Superior temporal gyrus (tissue), 1 donor: ENCODE results near the gene LARGE1.

Source experiments
- DNase-seq: peaks from one replicate; pipeline ENCODE4 v3.0.0-alpha.2; 2016; ENCODE audit errors: extremely low spot score

The LARGE1 gene

DNA sequence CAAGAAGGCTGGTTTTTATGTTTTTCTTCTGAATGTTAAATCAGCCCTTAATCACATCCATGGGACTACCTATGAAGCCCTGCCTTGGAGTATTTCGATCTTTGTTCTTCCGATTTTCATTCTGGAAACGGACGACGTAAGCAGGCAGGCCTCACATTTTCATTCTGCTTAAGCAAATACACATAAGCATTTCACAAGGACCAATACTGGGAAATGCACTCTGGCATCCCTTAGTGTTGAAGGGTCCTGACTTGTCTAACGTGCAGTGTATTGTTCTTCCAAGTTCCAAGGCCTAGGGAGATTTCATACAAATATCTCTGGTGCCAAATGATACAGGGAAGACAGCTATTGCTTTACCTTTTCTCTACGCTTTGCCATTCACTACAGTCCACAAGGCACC, 143.8 kb downstream of the LARGE1 start:
- no peak for DNase-seq

DNA sequence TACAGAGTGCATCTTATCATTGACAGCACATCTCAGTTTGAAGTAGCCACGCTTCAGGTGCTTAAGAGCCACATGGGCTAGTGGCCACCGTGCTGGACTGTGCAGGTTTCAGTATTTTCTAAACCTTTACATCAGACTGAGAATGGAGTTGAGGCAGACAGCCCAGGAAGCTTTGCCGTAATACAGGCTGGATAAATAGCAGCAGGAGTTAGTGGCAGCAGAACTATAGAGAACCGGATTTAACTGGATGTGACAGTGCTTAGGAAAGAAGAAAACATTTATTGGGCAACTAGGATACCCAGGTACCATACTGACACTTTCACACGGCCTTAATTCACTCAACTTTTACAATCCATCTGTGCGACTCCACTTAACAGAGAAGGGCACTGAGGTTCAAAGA, 145.5 kb downstream of the LARGE1 start:
- DNase-seq = no peak

DNA sequence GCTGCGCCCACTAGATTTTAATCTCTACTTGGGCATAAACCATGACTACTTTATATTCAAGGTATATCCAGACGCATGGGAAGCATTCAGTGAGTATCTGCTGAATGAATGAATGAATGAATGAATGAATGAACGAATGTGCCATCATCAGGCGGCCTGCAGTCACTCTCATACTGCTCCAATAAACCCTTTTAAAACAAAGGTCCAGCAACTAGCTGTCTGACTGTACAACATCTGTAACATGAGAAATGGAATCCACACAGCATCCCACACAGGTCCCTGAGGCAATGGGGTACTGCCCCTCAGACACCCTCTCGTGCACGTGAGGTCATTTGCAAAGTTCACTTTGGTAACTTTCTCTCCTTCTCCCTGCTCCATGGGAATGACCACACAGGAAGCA, 147.5 kb downstream of the LARGE1 start:
- no peak for DNase-seq

DNA sequence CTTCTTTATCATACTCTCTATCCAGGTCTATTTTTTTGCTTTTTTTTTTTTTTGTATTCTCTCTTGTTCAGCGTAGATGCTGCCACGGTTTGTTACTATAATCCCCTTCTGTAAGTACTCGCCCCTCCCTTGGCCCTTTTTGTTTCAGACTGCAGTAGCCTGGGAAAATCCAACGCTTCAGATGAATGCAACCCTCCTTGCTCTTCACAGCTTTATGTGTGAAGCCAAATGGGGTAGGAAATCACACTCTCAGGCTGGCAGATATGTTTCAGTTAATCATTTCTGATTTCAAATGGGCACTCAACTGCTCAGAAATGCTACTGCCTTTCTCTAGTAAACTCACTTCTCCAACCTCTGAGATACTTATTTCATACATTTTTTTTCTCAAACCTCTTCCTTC, 149.1 kb downstream of the LARGE1 start:
- DNase-seq = no peak

DNA sequence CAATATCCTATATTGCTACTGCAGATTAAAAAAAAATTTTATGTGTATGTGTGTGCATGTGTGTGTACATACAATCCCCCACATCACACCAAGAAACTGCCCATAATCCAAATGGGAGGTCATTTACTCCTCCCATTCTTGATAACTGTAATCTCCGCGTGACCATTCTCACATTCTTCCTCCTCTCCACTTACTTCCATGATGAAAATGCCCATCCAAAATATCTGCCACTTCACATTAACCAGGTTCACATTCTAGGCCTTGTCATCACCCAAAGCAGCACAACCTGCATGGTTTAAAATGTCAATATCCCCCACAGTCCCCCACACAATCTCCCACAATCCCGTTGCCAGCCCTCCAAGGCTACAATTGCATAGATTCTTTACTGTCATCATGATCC, 149.6 kb downstream of the LARGE1 start:
- DNase-seq = no peak

DNA sequence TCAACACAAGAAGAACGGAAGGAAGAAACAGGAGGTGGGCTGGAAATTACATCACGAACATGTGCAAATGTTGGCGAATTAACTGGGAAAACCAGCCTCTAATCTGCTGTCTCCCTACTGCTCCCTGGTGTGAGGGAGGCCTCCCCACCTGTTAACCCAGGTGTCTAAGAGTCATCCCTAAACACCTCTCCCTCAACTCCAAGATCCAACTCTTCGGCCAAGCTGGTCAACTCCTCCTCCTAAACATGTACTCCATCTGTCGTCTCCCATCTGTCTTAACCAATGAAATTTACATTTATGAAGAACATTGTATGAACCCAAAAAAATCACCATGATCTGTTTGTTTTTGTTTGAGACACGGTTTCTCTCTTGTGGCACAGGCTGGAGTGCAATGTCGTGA, 154.2 kb downstream of the LARGE1 start:
- DNase-seq = no peak

DNA sequence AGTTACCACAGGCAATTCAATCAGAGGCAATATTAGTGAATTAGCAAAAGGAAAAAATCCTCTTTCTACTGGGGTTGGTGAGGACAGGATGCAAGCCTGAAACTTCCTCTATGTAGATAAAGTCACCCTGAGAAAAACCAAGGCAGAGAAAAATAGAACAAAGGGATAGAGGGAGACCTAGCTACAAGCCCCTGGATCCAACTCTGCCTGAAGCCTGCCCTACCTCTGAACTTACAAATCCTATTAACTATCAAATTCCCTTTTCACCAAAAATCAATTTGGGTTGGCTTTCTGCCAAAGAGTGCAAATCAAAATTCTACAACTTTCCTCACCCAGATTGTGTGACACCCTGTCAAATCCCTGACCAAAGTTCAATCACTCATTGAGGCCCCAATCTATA, 161.3 kb downstream of the LARGE1 start:
- DNase-seq = no peak

DNA sequence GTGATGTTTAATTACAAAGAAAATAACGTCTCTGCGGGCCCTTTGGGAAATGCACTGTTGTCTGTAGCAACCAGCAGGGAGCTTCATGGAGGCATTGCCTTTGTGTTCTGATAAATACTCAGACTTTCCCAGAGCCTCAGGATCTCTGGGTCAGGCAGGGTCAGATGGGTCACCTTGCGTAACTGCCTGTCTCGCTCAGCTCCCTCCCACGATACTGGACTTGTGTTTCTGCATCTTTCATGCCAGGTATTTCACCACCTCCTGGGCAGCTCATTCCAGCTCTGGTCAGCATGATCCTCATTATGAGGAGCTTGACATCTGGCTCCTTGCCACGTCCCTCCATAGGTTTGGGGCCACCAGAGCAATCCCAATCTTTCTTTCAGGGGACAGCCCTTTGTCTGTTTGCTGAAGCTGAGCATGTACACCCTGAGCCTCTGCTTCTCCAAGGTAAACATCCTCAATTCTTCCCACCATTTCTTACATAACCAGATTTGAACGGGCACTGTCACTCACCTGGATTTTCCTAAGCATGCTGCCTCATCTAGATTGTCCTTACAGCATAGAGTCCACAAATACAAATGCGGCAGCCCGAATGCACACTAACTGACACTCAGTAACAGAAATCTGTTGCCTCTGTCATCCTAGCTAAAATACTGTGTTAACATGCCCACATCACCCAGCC, 162.3 kb downstream of the LARGE1 start:
- DNase-seq = no peak

DNA sequence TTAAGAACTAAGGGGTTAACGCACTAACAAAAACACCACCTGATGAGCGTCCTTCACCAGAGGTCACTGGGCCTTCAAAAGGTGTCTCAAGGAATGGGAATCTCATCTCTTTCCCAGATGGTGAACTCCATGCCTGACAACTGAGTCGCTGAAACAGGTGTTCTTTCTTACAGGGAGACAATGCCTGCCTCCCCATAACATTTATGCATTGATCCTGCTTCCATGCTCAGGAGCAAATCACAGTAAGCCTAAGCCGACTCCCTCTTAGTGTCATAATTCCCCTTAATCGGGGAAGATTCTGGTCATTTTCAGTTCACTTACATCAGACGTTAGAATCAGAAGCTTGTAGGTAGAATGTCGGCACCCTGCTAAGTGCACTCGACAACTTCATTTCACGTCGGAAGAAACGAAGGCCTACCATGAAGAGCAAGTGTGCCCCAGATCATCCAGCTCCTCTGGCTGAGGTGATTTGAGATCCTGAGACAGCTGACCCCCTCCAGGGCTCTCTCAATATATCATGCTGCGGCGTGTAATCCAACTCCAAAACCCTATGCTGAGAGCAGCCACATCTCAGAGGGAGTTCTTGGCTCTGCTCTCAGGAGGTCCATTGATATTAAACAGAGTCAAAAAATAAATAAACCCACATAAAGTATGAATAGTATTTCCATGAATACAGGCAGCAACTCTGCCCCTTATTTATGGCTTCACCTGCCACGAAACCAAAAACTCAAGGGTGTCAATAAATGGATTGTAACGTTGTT, 163.1 kb downstream of the LARGE1 start:
- no peak for DNase-seq

DNA sequence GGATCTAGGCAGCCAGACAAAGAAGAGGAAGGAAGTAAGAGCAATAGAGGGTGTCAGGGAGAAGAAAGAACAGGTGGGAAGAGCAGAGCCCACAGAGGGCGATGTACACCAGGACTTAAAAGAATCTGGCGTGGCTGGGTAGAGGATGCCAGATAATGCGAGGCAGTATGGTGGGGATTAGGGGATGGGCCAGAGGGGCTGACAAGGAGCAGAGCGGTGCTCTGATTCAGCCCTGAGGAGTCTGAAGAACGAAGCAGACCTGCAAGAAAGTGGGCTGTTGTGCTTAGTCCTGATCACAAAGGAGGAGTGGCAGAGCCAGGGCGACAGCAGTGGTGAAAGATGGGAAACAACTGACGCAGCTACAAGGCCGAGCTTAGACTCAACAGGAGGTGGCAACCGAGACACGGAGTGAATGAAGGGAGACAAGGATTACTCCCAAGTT, 163.7 kb downstream of the LARGE1 start:
- DNase-seq = no peak

DNA sequence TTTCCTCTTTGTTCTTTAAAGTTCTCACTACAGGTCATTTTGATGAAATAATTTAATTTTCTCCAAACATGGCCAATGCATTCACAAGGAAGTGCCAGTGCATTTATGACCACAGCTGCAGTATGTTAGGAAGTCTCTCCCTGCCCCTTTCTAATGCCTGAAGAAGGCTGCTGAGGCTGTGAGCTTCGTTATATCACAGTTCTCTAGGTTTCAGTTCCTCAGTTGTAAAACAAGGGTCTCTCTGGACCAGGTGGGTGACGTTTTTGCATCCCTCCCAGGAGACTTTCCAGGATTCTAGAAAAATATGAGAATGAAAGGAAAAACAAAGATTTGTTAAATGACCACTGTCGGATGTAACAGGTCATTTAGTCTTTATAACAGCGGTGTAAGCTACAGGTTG, 171.6 kb downstream of the LARGE1 start:
- no peak for DNase-seq

DNA sequence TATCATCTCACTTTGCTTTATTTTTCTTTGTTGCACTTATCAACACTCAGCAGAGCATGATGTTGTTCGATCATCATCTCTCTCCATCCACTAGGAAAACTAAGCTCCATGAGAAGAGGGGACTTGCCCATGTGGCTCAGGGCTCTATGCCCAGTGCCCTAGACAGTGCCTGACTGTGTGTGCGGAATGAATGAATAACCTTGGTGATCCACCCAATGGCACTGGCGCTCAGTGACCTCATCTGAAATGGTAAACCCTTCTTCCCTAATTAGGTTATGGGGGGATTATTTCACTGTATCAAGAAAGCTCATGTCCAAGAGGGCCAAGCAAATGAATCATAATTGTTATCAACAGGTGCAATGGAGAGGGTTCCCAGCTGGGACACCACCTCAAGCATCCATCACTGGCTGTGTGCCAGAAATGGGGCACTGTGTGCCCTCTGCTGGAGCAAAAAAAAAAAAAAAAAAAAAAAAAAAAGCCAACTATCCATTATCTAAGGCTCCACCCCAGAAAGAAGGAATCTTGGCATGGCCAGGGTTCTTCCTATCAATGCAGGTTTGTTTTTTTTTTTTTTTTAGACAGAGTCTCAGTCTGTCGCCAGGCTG, 172.6 kb downstream of the LARGE1 start:
- DNase-seq = no peak

DNA sequence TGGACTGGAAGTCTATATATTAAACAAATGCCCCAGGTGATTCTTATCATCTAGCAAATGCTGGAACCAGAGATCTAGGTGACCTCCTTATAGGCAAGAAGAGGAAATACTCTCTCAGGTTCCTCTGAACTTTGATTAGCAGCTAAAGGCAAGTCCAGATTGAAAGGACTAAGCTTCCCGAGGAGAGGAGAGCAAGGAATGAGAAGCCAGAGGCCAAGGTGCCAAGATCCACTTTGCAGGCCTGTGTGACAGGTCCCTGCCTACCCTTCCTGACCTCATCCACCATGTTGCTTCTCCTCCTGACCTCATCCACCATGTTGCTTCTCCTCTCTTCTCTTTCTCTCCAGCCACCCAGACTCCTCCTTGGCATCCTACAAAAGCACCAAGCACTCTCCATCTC, 173.2 kb downstream of the LARGE1 start:
- no peak for DNase-seq

DNA sequence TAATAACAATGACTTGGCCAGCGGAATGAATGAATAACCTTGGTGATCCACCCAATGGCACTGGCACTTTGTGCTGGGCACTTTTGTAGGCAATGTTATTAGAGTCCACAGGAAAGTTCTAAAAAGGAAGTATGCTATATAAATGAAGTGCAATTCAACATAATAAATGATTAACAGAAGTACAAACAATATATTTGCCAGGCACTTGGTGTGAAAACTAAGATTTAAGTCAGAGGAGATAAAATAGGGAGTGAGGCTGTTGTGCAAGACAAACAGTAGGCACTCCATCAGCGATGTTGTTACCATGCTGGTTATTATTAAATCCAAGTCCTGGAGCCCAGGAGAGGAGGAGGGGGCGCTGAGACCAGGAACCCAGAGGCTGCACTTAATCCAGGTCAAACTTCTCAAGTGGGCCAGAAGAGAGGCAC, 173.8 kb downstream of the LARGE1 start:
- DNase-seq = no peak

DNA sequence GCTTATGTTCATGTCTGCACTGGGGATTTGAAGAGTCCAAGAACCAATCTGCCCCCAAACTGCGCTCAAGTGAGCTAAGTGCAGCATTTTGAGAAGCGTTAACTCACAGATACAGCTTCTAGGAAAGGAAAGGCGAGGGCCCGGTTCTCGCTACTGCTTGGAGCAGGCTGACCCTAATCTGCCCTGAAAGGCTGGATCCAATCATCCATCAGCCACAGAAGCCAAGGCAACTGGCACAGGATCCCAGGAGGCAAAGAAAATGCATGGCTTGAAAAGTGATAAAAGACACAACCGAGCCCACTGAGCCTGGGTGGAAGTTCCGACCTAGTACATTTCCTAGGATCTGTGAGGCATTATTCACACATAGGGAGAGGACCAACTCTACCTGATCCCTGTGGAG, 174.8 kb downstream of the LARGE1 start:
- no peak for DNase-seq

DNA sequence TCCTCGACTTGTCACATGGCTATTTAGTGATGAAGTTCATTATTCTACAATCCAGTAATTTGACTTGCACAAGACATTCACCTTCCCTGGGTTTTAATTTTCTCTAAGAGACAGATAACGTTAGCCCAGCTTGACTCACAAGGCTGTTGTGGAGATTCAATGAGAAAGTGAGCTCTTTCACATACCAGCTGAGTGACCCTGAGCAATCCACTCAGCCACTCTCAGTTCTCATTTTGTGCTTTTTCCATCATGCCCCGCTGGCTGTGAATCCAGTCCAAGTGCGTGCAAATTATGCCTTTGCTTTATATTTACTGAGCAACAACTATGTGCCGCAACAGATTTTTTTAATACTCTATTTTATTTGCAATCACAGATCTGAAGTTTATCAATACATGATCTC, 176.5 kb downstream of the LARGE1 start:
- no peak for DNase-seq

DNA sequence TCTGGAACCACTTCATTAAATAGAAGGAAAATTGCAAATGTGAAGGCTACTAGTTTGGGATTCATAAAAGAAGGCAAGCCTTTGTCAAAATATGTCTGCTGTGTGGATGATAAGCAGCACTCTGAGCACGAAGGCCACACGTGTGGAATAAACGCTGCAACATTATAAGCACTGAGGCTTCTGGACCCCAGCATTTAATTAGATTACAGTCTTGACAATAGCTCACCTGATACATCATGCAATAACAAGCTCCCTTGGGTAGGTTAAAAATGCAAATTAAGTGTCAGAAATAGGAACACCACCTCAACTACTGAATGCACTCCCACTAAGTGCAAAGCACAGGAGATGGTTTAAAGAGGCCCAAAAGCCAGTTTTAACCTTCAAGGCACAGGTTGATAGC, 179.3 kb downstream of the LARGE1 start:
- no peak for DNase-seq

DNA sequence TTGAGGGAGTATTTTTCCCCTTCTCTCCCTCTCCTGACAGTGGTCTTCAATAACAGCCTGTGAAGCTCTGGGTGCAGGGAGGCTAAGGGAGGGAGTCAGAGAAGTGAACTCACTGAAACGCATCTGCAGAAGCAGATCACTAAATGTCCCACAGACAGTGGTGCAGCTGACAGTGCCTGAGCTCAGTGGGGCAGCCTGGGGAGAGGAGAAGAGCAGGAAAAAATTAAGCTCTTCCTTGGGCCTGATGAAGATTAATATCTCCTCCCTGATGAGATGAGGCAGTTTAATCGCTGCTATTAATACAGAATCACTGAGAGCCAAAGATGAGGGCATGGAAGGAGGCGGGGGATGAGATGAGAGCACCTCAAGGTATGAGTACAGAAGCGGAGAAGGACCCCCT, 180.8 kb downstream of the LARGE1 start:
- DNase-seq = no peak

DNA sequence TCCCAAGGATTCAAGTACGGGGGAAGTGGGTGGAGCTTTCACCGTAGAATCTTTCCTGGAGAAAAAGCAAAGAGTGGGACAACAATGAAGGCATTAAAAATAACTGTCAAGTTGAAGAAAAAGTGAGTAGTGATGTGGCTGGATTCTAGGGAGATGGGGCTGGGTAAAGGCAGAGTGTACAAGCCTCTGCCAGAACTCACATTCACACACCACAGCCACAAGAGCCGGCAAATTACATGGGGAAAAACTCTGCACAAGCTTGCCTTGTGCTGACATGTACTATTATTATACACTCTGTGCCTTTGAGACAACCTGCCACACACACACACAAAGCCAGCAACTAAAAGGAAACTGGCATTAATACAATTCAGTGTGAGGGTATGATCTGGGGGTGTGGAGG, 182.6 kb downstream of the LARGE1 start:
- no peak for DNase-seq

DNA sequence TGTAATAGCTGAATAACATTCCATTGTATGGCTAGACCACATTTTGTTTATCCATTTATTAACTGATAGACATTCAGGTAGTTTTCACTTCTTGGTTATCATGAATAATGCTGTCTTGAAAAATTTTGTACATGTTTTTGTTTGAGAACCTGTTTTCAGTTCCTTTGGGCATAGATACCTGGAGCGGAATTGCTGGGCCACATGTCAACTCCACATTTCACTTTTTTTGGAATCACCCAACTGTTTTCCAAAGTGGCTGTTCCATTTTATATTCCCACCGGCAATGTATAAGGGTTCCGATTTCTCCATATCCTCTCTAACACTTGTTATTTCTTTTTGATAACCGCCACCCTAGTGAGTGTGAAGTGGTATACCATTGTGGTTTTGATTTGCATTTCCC, 184.3 kb downstream of the LARGE1 start:
- no peak for DNase-seq

DNA sequence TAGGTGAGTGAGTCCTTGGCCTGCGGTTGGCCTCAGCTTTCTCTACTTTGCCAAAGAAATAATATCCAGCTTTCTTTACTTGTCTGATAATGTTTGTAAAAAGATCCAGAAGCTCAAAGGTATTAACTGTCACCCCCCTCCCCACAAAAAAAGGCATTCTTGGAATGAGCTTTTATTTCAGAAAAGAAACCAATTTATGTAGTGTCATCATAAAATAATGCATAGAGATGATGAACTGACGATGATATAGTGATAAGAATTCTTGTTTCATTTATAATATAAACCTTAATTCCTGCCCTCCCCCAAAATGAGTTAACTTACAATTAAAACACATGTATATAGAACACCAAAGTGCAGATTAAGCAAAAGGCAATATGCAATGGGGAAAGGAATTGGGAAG, 191.4 kb downstream of the LARGE1 start:
- no peak for DNase-seq

DNA sequence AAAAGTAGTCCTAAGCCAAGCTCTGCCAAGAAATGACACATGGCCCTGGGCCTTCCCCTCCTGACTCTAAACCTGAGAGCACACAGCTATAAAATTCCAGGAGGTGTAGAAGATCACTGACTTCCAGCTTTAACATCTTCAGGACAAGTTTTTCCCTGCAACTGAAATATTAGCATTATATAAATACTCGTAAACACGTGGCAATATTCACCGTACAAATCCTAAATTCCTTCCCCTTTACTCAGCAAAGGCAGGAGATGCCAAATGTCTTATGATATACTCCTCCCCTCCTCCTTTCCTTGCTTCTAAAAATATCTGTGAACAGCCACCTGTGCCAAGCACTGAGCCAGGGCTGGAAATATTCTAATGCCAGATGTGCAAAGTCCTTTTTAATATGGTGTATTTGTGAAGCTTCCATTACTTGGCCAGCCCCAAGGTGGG, 194.0 kb downstream of the LARGE1 start:
- no peak for DNase-seq

DNA sequence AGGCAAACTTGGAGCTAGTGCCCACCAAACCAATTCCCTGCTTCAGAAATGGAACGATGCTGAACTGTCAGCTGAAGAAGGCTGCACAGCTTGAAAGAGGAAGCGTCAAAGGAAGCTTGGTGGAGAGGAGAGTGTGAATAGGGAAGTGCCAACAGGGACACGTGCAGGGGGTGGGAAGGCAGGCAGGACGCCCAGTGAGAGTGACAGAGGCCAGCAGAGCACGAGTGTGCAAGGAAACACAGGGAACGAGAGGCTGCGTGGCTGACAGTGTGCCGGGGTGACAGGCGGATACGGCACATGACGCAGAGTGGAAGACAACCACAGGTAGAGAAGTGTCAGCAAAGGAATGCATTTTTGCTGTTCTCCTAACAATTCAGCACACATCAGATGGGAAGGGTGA, 196.4 kb downstream of the LARGE1 start:
- no peak for DNase-seq
